ENCODE measurements around the gene MXRA5.

DNA sequence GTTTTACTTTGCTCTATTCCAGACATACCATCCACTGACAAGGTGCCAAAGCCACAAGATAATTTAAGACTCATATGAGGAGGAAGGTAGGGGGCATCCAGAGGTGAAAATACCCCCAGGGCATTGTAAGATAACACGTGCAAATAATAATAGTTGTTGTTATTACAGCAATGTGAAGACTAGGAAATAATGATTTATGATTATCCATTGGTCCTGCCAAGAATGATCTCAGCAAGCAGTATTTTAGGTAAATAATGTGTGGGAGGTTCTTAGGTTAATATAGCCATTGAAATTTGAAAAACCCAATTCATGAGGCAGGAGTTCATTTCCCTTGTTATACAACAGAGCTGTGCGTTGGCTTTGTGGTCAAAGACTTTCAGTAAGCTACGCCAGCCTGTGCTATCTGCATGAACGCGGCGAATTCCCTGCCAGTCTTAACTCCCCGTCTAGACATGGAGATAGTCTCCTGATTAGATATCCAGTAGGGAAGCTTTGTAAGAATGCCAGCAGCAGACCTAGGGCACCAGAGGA, 47.2 kb upstream of the MXRA5 start:
- TF ChIP-seq, protein P1, sequence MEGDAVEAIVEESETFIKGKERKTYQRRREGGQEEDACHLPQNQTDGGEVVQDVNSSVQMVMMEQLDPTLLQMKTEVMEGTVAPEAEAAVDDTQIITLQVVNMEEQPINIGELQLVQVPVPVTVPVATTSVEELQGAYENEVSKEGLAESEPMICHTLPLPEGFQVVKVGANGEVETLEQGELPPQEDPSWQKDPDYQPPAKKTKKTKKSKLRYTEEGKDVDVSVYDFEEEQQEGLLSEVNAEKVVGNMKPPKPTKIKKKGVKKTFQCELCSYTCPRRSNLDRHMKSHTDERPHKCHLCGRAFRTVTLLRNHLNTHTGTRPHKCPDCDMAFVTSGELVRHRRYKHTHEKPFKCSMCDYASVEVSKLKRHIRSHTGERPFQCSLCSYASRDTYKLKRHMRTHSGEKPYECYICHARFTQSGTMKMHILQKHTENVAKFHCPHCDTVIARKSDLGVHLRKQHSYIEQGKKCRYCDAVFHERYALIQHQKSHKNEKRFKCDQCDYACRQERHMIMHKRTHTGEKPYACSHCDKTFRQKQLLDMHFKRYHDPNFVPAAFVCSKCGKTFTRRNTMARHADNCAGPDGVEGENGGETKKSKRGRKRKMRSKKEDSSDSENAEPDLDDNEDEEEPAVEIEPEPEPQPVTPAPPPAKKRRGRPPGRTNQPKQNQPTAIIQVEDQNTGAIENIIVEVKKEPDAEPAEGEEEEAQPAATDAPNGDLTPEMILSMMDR (conservative IDR thresholded peaks at IDR 0.05 in 1 of 2, IDR thresholded peaks at IDR 0.05 in 1 of 2; ENCODE audit: low read depth in 1 of 2, low read length in 2 of 2), result no peak
- TF ChIP-seq EZH2 (IDR thresholded peaks at IDR 0.05; ENCODE audit: low read length, missing control alignments), result no peak

Data from fibroblast of lung (primary cell).